Measurements from ENCODE around the gene SLMAP.

DNA sequence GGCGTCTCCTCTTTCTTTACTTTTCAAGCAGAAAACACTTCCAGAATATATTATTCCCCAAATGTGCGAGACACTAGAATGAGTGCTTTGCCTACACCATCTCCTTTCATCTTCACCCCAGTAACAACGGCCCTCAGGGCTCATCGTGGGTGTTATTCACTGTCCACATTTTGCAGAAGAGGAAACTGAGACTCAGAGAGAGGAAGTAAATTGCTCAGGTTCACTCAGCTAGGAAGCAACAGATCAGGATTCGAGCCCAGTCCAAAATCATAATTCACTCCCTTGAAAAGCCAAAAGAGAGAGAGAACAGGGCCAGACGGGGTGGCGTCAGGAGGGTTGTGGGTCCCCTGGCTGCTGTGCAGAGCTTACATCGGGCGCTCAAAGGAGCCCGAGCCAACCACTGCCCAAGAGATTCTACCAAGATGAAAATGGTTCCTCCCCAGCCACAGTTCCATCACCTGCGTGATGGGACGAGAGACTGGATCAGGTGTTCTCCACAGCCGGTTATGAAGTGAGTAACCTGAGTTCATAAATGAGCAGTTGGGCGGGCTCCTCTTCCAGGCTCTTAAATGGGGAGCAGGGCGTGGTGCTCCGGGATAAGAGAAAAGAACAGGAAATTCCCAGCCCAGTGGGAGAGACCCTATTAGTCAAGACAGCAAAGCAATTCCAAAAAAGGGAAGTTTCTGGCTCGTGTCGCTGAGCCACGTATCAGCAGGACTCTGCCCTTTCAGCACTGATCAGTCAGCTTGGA lies 203.5 kb downstream of the SLMAP start:
- TF ChIP-seq, protein P1, sequence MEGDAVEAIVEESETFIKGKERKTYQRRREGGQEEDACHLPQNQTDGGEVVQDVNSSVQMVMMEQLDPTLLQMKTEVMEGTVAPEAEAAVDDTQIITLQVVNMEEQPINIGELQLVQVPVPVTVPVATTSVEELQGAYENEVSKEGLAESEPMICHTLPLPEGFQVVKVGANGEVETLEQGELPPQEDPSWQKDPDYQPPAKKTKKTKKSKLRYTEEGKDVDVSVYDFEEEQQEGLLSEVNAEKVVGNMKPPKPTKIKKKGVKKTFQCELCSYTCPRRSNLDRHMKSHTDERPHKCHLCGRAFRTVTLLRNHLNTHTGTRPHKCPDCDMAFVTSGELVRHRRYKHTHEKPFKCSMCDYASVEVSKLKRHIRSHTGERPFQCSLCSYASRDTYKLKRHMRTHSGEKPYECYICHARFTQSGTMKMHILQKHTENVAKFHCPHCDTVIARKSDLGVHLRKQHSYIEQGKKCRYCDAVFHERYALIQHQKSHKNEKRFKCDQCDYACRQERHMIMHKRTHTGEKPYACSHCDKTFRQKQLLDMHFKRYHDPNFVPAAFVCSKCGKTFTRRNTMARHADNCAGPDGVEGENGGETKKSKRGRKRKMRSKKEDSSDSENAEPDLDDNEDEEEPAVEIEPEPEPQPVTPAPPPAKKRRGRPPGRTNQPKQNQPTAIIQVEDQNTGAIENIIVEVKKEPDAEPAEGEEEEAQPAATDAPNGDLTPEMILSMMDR (conservative IDR thresholded peaks at IDR 0.05; ENCODE audit: low read length), result no peak
- no peak for TF ChIP-seq EZH2phosphoT487 (IDR thresholded peaks at IDR 0.05; ENCODE audit: borderline replicate concordance)
